ENCODE results near the gene BLCAP.

BLCAP gene

DNA sequence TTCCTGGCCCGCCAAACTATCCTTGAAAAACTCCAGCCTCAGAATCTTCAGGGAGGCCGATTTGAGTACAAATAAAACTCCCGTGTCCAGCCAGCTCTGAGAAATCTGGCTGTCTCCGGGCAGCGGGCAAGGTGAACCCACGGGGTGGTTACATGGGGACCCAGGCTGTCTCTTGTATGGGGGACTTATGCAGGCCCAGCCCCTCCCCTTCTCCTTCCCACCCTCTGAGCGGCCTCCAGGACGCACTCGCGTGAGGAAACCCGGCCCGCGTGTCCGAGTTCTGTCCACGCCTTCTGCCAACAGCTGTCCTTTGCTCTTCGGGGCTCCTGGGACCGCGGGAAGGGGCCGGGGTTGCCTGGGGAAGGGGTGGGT, 36.3 kb upstream of the BLCAP start:
- no peak overlapping the region for H3K4me3 ChIP-seq (replicated peaks in 1 of 2; ENCODE audit: low read depth in 2 of 2, low read length in 2 of 2)
- TF ChIP-seq, protein P1, sequence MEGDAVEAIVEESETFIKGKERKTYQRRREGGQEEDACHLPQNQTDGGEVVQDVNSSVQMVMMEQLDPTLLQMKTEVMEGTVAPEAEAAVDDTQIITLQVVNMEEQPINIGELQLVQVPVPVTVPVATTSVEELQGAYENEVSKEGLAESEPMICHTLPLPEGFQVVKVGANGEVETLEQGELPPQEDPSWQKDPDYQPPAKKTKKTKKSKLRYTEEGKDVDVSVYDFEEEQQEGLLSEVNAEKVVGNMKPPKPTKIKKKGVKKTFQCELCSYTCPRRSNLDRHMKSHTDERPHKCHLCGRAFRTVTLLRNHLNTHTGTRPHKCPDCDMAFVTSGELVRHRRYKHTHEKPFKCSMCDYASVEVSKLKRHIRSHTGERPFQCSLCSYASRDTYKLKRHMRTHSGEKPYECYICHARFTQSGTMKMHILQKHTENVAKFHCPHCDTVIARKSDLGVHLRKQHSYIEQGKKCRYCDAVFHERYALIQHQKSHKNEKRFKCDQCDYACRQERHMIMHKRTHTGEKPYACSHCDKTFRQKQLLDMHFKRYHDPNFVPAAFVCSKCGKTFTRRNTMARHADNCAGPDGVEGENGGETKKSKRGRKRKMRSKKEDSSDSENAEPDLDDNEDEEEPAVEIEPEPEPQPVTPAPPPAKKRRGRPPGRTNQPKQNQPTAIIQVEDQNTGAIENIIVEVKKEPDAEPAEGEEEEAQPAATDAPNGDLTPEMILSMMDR (IDR thresholded peaks at IDR 0.05; ENCODE audit: low read depth, low read length), result no peak
- no peak for DNase-seq (ENCODE audit: low read depth in 2 of 2)

DNA sequence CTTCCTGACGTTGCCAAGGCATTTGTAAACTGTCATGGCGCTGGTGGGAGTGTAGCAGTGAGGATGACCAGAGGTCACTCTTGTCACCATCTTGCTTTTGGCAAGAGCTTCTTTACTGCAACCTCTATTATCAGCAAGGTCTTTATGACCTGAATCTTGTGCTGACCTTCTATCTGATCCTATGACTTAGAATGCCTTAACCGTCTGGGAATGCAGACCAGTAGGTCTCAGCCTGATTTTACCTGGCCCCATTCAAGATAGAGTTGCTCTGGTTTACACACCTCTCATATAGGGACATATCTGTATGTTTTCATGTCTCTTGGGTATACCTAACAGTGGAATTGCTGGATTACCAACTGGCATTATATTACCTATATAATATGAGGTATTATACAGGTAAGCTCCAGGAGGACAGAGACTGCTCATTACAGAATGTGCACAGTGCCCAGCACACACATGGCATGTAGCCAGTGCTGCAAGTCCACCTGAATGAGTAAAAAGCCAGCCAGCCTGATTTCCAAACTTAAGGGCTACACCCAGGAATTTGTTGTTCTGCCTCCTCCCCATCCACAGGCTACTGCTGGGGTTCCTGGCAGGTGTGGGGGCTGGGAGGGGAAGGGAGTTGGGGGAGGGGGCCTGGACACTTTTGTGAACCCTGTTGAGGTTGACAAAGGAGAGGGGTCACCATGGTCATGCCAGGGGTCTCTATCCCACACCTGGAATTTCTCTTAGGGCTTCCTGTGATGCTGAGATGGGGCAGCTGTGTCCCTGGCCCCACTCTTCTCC, 35.2 kb upstream of the BLCAP start:
- DNase-seq (ENCODE audit: low read depth in 2 of 2), result no peak
- no peak overlapping the region for H3K4me3 ChIP-seq (replicated peaks in 1 of 2; ENCODE audit: low read depth in 2 of 2, low read length in 2 of 2)
- TF ChIP-seq, protein P1 (IDR thresholded peaks at IDR 0.05; ENCODE audit: low read depth, low read length), result no peak

DNA sequence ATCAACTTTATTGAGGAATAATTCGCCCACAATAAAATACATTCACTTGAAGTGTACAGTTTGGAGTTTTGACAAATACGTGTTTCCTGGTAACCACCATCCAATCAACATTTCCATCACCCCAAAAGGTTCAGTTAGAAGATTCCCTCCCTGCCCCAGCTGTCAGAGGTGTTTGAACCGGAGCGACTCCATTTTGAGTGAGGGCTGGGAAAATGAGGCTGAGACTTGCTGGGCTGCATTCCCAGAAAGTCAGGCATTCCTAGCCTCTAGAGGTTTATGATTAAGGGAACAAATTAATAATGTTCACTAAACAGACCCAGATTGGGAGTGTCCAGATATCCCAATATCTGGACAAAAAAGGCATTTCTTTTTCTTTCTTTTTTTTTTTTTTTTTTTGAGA, 33.0 kb upstream of the BLCAP start:
- TF ChIP-seq, protein P1 (IDR thresholded peaks at IDR 0.05; ENCODE audit: low read depth, low read length), result no peak
- DNase-seq (ENCODE audit: low read depth in 2 of 2), result no peak
- no peak overlapping the region for H3K4me3 ChIP-seq (replicated peaks in 1 of 2; ENCODE audit: low read depth in 2 of 2, low read length in 2 of 2)

DNA sequence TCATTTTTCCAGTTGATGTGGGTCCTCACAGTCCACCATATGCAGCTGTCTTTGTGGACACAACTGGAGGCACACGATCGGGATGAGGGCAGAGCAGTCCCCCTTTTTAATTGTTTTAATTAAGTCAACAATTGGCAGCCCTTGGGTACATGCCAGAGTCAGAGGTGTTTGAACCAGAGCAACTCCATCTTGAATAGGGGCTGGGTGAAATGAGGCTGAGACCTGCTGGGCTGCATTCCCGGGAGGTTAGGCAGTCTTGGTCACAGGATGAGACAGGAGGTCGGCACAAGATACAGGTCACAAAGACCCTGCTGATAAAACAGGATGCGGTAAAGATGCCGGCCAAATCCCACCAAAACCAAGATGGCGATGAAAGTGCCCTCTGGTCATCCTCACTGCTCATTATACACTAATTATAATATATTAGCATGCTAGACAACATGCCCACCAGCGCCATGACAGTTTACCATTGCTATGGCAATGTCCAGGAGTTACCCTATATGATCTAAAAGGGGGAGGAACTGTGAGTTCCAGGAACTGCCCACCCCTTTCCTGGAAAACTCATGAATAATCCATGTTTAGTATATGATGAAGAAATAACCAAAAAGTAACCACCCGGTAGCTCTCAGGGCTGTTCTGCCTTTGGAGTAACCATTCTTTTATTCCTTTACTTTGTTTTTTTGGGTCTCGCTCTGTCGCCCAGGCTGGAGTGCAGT, 31.8 kb upstream of the BLCAP start:
- no peak for DNase-seq (ENCODE audit: low read depth in 2 of 2)
- TF ChIP-seq, protein P1 (IDR thresholded peaks at IDR 0.05; ENCODE audit: low read depth, low read length), result no peak
- no peak overlapping the region for H3K4me3 ChIP-seq (replicated peaks in 1 of 2; ENCODE audit: low read depth in 2 of 2, low read length in 2 of 2)

DNA sequence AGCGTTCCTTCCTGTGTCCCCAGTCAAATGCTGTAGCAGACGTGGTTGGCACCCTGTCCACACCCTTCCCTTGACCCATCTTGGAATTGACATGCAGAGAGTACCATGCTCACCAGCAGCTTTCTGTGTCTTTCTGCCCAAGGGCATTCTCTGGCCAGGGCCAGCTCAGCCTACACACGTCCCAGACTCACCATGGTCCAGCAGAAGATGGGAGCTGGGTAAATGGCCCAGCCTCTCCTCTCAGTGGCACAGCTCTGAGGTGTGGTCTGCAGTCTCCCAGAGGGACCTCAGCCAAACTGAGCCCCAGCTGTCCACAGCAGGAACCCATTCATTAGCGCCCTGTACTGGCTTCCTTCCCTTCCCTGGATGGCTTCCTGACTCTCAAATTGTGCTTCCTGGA, 31.1 kb upstream of the BLCAP start:
- H3K4me3 ChIP-seq (replicated peaks in 1 of 2; ENCODE audit: low read depth in 2 of 2, low read length in 2 of 2), result no peak overlapping the region
- TF ChIP-seq, protein P1 (IDR thresholded peaks at IDR 0.05; ENCODE audit: low read depth, low read length), result no peak
- DNase-seq (ENCODE audit: low read depth in 2 of 2), result no peak

DNA sequence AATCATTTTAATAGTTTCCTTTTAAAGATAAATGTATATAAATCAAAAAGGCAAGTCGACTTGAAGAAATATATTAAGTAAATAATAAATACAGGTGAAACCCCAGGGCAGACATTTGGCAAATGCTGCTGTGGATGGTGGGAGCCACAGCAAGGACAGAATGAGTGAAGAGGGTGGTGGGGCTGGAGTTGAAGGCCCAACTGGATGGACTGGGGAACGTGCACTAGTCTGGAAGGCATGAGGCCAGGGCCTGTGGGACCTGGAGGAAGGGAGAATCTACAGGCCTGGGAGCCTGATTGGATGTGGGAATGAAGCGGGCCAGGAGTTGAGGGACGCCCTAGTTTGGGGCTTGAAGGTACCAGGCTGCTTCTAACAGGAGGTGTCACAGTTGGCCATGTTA, 30.6 kb upstream of the BLCAP start:
- TF ChIP-seq, protein P1 (IDR thresholded peaks at IDR 0.05; ENCODE audit: low read depth, low read length), result no peak
- no peak for DNase-seq (ENCODE audit: low read depth in 2 of 2)

More for the DNA sequence above, 30.6 kb upstream of the BLCAP start:
- no peak overlapping the region for H3K4me3 ChIP-seq (replicated peaks in 1 of 2; ENCODE audit: low read depth in 2 of 2, low read length in 2 of 2)

Data from cardiac fibroblast (primary cell).